GM19240 (cell line): ENCODE results near the gene PARD3B.

Experiments used
- DNase-seq: peaks from one replicate; pipeline ENCODE4 v3.0.0; 2011; ENCODE audit warnings: low spot score; ENCODE audit not compliant: insufficient read length

The PARD3B gene

DNA sequence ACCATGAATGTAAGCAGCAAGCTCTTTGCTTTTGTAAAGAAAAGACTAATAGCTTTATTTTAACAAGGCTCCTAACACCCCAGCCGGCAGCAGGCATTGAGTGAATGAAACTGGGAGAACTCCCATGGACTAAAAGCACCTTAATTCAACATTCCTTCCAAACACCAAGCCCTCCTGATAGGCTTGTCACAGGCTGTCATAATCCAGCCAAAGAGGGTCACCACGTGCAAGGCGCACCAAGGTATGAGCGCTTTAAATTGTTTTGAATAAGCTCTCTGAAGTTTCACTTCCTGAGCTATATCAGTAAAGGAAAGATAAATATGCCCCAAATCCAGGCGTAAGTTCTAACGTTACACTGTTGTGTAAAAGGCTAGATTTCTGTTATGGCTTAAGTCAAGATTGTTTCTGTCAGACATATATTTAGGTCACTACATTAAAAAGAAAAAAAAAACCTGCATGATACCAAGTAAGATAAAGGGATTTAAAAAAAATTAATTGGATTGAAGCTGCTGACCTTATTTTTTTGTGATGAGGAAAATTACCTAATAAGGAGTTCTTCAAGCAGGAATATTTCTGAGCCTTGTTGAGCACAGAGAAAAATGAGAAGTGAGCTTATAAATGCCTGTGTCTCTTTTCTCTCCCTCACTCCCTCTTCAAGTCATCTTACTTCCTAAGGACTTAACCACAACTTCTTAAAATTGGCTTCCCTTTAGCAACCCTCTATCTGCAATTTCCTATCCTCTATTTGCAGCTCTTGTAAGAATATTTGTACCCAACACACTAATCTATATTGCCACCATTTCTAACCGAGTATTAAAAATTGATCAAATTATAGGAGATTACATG, 1000.9 kb downstream of the PARD3B start:
- no peak for DNase-seq

DNA sequence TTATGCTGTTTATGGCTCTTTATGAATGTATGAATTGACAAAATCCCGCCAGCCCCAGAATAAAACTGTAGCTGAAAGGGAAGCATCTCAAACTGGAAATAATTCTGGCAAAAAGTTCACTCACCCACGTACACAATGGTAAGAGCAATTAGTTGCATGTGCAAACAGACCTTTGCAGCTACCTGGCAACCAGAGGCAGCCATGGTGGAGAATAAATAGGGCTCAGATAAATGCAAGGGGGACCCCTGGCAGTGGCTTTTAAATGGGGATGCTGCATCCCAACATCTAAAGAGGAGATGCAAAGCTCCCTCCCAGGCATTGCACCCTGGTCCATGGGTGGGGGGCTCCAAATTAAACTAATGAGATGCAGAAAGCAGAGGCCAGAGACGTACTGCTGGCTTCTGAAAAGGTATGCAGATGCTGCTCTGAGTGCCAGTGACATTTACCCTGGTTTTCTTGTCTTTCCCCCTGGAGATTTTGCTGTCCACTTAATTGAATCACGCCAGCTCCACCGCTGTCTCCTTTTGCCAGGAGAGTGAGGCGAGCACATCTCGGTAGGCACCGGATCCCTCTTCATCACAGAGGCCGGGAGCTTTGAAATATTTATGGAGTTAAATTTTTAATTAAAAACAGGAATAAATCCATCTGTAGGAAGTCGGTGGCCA, 1010.4 kb downstream of the PARD3B start:
- DNase-seq = no peak

DNA sequence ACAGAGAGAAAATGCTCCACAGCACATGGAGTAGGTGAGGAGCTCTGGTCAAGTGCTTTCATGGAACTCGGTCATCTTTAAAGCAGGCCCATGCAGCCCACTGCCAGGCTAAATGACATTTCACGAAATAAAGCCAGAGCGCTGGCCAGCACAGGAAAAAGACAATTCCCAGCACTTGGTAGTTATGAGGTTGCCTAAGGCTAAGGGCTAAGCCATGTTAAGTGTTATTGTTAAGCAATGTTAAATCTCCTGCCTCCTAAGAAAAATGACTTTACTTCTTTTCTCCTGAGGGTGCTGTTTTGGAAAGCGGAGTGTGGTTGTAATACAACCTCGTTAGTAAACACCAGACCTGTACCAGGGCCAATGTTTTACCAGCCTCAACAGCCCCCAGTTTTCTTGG, 1011.1 kb downstream of the PARD3B start:
- no peak for DNase-seq

DNA sequence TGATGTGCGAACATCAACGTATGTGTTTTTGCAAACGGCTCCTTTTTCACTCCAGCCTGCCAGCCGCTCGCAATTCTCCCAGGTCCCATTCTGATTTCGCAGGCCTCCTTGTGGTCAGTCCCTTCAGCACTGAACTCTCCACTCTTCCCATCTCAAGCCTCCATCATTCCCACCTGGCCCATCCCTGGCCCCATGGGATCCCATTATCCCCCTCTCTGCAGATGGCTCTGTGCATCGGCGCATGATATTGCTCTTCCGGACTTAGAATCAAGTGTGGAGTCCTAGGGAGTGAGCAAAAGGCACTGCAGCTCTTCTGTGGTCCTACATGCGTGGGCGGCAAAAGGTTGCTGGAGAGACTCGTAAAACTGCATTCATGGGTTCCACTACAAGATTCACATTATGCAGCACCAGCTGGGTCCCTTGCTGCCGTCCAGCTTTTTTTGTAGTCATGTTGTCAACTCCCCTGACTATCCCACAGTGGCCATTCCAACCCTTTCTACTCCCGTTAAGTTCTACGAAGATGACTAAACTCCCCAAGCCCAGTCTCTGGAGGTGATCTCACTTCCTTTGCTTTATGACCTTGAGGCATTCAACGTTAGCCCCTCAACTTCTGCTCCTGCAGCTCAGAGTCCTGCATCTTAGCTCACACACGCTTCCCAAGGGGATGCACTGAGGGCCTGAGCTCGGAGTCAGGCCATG, 1011.7 kb downstream of the PARD3B start:
- DNase-seq = no peak

DNA sequence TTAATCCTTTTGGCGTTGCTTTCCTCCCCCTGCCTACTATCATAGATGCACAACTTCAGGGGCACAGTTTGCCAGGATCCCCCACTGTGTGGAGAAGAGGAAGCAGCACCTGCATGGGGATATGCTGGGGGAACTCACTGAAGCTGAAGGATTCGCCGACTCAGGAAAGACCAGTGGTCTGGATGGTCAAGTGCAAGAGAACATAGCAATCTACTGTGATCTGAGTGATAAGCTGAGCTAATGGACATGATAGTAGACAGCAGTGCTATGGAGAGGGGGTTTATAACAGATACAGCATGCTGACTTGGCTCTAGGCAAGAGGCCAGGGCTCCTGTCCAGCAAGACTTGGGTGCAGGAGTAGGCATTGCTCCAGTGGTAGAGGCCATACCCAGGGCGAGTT, 1012.6 kb downstream of the PARD3B start:
- DNase-seq = no peak

DNA sequence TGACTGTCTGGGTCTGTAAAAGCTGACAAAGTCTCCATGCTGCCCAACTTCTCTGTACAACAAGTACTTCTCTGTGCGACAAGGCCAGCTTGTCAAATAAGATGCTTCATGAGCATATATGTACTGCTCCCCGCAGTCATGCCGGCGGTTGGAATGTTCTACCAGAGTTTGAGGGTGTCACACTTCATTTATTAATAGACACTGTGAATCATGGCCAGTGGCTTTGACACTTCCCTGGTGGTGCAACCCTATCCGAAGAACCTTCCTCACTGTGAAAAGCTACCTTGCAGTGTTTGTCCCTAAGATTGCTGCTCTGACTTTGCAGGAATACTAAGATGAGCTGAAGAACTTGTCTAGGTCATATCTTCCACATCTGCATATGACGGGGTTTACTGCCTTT, 1016.2 kb downstream of the PARD3B start:
- no peak for DNase-seq

DNA sequence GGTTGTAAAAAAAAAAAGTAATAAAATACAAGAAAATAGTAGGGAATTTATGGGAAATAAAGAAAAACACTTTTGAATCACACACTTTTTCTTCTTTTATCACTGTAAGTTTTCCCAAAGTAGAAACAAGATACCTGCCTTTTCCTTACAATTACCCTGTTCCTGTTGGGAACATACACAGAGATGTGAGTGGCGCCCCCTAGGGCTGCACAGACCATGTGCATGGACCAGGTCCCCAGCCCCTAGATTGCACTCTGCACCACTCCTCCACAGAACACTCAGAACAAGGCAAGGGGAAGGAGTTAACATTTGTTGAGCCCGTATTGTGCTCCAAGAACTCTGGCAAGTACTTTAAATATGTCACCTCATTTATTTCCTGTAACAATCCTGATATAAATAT, 1018.4 kb downstream of the PARD3B start:
- no peak for DNase-seq

DNA sequence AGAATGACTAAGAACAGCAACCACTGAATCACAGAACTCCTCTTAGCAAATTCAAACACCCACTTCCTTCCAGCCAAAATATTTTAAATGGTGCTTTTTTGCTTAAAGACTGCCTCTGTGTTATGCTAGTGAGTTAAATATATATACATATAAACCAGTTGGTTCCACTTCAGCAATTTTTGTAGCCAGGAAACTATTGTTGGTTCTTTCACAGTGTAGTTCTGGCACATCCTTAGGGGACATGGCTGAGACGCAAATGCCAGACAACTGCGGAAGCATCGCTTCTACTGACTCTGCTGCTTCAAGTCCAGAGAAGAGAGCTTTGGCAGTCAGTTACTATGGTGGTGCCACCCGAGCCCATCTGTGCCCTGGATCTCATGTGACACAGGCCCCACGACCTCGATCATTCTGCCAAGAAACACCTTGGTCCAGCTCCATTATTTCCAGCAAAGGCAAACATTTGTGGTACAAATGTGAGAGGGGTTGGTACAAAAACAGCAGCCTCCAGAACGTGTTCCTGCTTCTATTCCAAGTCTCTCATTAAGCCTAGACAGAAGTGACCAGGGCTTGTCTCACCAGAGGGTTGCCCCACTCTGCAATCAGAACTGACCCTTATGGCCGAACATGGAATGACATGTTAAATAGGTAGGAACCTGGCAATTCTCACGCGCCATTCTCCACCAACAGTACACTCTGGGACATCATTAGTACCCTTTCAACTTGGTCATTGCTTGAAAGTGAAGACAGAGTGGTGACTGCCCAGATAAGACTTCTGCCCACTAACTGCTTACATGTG, 1019.3 kb downstream of the PARD3B start:
- no peak for DNase-seq

DNA sequence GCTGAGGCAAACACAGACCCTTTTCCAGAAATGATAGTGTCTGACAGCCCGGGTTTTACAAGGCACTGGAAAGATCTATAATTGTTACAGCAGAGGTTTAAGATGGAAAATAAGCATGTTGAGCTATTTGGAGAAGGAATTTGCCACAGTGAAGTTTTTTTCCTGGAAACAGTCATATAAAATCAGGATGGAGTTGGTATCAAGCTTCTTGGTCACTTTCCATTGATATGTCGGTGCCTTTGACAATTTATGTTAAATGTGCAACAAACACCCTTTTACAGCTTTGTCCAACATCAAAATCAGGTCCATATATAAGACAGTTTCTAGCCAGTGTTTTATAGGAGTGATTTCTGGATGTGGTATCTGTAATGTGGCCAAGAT, 1019.9 kb downstream of the PARD3B start:
- no peak for DNase-seq

DNA sequence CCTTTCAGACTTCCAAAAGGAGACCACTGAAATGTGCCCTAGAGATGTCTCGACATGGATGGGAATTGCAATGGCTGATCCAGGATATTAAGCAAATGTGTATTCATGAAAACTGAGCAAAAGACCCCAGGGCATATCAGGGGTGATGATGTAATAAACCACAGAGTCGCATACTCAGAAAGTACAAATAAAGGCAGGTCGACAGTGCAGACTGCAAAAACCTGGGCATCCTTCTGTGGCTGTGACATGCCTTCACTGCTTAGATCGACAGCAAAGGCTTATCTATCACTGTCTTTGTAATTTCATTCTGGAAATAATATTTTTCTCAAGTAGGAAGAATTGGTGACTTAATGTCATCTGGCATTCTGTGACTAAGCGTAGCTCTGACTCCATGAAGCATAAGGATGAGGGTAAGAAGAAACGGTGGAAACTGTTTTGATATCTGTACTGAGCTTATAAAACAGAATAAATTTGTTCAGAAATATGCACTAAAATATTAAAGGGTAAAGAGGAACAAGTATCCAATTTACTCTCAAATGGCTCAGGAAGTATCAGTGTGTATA, 1021.4 kb downstream of the PARD3B start:
- no peak for DNase-seq

DNA sequence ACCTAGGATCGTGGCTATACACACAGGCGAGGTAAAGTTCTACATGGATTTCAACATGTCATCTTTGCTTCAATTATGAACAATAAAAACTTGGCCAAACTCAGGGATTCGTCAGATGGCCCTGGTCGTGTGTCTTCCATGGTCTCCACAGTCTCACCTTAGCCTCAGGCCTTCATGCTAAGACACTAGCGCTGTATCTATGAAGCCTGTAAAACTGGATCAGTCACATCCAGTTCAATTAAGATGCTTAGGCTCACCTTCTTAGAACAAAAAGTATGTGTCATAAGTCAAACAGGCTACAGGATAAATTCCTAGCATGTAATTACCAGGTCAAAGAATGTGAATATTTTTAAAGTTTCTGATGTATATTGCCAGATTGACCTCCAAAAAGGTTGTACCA, 1023.3 kb downstream of the PARD3B start:
- no peak for DNase-seq

DNA sequence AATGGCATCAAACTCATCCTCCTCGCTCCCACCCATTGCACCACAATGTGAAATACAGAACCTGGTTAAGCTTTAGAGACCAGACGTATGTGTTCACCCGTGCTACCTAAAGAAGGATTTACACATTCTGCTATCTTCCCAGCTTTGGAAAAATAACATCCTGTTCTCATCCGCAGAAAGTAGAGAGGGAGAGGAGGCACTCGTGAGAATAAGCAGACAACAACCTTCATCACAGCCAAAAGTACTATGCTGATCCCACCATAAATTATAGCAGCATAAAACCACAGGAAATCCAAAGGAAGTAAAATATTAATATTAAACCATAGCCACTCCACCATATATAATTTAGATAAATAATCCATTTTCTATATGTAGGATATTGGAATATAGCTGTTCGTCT, 1025.4 kb downstream of the PARD3B start:
- no peak for DNase-seq

DNA sequence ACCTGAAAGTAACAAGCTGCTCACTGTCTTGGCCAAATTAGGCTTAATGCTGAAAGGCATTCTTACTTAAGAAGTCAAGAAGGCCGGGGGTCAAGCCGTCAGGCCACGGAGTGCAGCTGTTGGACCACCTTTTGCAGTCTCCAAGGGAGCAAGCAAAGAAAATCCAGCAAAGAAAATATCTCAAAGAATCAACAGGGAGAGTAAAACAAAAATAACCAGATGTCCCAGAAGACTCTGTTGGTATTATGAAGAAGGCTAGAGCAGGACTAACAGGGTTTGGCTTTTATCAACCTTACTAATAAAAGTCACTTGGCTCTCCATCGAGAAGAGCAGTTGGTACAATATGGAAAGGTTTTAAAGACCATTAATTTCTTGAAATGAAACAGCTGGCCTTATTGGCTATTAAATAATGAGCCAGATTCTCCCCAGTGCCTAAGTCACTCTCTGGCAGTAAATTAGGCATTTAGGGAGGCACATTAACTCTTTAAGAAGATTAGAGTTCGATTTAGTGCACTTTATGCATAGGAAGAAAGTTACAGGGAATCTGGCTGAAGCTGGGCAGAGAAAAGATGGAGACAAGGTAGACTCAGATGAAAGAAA, 1026.2 kb downstream of the PARD3B start:
- no peak for DNase-seq

DNA sequence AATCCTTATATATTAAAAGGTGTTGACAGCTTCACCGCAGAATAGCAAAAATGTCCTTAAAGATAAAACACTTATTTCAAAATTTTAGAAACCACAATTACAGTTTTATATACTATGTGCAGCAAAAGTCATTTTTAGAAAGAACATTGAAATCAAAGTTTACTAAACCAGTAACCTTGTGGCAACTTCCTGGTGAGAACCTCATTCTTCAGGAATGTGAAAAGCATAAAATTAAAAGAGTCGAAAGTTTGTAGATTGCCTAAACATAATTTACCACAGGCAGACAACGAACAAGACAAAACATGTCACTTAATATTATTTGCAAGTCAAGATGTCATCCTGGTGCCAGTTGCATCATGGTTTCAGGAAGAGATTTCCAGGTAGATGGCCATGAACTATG, 1028.7 kb downstream of the PARD3B start:
- DNase-seq = no peak

DNA sequence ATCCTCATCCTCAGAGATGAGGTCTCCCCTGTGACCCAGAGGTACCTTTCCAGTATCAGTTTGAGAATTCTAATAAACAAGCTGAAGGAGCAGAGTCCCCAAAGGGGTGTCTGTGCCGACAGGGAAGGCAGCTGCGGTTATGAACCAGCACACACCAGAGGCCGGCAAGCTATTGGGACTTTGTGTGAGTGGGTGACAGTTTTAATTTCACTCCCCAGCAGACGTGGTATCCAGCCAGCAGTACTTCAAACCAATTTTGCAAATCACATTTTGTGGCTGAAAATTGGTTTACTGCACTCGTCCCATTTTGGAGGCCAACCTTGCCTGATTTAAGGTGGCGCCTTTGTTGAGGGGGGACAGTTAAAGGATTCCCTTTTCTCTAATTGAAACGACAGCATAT, 1034.1 kb downstream of the PARD3B start:
- DNase-seq = no peak

DNA sequence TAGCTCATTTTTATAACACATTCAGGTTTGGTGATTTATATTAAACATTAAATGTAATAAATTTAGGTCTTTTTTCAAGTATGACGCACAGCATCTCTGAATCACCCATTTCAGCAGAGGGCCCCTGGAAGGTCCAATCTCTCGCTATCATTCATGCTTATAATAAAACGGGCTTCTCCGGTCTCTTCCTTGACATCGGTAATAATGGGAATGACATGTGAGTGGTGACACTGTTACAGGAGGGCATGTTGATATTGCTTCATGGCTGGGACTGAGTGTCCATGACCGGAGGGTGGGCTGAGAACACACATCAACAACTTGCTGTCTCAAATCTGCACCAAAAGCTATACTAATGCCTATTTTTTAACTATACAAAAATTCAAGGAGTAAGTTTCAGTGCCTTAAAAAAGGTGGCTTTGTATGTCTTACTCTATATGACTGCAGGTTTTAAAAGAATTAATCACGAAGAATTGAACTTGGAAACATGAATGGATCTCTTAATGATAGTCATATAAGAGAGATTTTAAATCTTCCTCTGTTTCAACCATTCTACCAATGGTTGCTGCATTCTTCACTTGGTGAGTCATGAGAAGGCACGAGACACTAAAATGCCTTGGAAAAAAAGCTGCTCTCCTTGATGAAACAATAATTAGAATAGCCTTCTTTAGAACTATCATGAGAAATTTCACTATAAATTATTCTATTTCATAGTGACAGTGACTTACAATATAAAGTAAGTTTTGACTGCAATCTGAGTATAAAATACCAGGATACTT, 1035.1 kb downstream of the PARD3B start:
- no peak for DNase-seq

DNA sequence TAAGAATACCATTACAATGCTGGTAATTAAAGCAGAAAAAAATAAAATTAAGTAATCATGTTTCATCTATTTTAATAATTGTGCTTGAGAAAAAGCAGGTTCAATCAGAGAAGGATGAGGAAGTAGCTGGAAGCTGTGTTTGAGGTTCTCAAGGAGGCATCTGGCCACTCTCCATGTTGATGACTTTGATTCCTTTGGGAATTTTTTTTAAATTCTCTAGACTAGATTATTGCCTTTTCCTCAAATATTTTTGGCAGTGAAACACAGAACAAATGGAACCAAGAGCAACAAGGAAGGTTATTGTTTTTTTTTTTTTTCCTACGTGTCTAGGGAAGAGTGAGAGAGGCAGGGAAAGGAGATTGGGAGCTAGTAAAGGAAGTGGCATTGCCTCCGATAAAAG, 1037.1 kb downstream of the PARD3B start:
- no peak for DNase-seq

DNA sequence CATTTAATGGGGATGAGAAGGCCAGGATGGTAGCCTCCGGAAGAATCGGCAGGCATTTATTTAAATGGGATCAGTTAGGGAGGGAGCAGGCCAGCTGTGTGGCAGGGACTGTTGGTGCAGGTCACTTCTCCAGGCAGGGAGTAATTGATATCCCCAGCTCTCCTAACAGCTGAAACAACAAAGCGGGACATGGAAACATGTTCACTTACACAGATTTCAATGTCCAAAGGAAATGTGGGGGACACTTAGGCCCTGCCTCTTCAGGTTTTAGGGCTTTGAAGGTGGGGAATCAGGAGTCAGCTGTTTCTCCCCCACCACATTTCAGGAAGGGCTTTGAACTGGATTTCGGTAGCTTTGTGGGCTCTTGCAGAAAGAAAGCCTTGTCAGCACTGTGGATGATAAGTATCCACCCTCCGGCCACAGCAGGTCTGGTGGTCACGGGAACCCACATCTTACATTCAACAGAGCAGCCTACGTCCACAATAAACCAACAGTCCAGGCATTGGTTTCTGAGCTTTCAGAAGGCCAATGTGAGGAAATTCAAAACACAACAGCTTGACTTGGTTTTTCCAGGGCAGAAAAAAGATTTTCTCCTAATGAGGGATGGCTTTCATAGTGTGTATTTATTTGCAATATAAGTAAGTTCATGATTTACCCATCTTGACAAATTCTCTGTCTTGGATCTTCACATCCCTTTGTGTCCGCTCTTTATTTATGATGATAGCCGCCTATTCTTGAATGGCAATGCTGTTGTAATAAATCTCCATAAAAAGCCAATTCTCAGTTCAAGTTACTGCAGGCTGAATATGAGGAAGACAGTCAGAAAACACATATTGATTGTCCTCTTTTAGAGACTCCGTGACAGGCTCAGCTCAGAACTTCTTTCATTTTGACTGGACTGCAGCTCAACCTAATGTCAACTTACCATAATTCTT, 1040.4 kb downstream of the PARD3B start:
- DNase-seq = no peak

DNA sequence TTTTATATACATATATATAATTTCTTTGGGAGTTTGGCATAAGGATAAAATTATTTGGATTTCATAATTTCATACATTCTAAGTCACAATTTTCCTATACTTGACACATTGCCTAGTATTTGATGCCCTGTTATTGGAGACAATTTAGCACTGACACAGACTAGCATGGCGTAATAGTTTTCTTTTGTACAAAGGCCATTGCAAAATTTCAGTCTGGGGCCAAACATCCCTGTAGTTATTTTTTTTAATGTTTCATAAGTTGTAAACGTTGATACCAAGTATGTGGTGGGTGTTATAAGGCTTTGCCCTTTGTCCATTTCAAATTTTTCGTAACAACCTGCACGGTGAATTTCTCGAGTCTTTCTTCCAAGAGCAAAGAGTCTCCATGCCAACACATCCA, 1041.4 kb downstream of the PARD3B start:
- no peak for DNase-seq
